WTC11 (cell line): ENCODE data around the gene EHD2.

Experiments used
- CREB1 ChIP-seq: sonication (generic); formaldehyde crosslinking; IDR thresholded peaks from 2 replicates; pipeline ENCODE4 v1.8.0; 2023; ENCODE audit warnings: mild to moderate bottlenecking, missing genetic modification reagents
- CTCF ChIP-seq: fragments of 200-600 bp; IDR thresholded peaks from 2 replicates; pipeline ENCODE4 v1.8.0; 2022; ENCODE audit warnings: antibody characterized with exemption
- ETV6 ChIP-seq: sonication (generic); formaldehyde crosslinking; IDR thresholded peaks from 2 replicates; pipeline ENCODE4 v1.8.1; 2022; ENCODE audit warnings: mild to moderate bottlenecking, missing genetic modification reagents
- GRHL2 ChIP-seq: fragments of 250-450 bp; sonication (Bioruptor Pico); IDR thresholded peaks from 2 replicates; pipeline ENCODE4 v1.8.0; 2022; ENCODE audit warnings: mild to moderate bottlenecking, moderate library complexity; ENCODE audit not compliant: insufficient replicate concordance, severe bottlenecking
- GTF2I ChIP-seq: fragments of 250-450 bp; sonication (Bioruptor Pico); conservative IDR thresholded peaks from 2 replicates; pipeline ENCODE4 v1.4.0; 2021; ENCODE audit warnings: mild to moderate bottlenecking
- MAX ChIP-seq: sonication (generic); formaldehyde crosslinking; IDR thresholded peaks from 2 replicates; pipeline ENCODE4 v1.8.0; 2022; ENCODE audit warnings: mild to moderate bottlenecking, missing genetic modification reagents
- NFE2L1 ChIP-seq: sonication (generic); formaldehyde crosslinking; IDR thresholded peaks from 2 replicates; pipeline ENCODE4 v1.8.1; 2023; ENCODE audit warnings: missing genetic modification reagents
- TP53 ChIP-seq: sonication (generic); formaldehyde crosslinking; IDR thresholded peaks from 2 replicates; pipeline ENCODE4 v1.8.1; 2023; ENCODE audit warnings: mild to moderate bottlenecking, missing genetic modification reagents
- ZBTB43 ChIP-seq: sonication (generic); formaldehyde crosslinking; IDR thresholded peaks from 2 replicates; pipeline ENCODE4 v1.8.1; 2023; ENCODE audit warnings: mild to moderate bottlenecking, missing genetic modification reagents
- ZNF121 ChIP-seq: sonication (generic); formaldehyde crosslinking; IDR thresholded peaks from 2 replicates; pipeline ENCODE4 v1.8.0; 2023; ENCODE audit warnings: missing genetic modification reagents
- ZNF263 ChIP-seq: sonication (generic); formaldehyde crosslinking; IDR thresholded peaks from 2 replicates; pipeline ENCODE4 v1.8.1; 2022; ENCODE audit warnings: low read depth, mild to moderate bottlenecking, moderate library complexity, missing genetic modification reagents

GRCh38 chr19:47663911-47664771 lies 49.1 kb upstream of the EHD2 start:
- TF ChIP-seq CTCF, result no peak
- no peak for TF ChIP-seq MAX (CRISPR knock-in tag)
- TF ChIP-seq ZNF121 (CRISPR knock-in tag), result no peak
- no peak for TF ChIP-seq GTF2I
- no peak for TF ChIP-seq GRHL2 (CRISPR knock-in tag)
- TF ChIP-seq ZNF263 (CRISPR knock-in tag), result no peak
- TF ChIP-seq ZBTB43 (CRISPR knock-in tag), result no peak
- TF ChIP-seq TP53 (CRISPR knock-in tag), result no peak
- TF ChIP-seq CREB1 (CRISPR knock-in tag), result no peak
- TF ChIP-seq NFE2L1, result no peak
- no peak for TF ChIP-seq ETV6 (CRISPR knock-in tag)
